ENCODE measurements around the gene CMC1. TPM values are rescaled to one million over a fixed set of nuclear protein-coding genes. Genes with fewer than 3 reads are reported as not detected.

Gene CMC1
- total and polyA plus RNA-seq, 3 donors from 2014 or later: 7.8 to 29.9 (median 11.7) TPM

GRCh38 chr3:28349469-28350000 lies 108.1 kb downstream of the CMC1 start:
- Histone ChIP-seq H3K9me3 (no peaks in the 10 kb centered on the region), H3K4me1 (peaks cover 6% of the 10 kb centered on the region), H3K27ac (peak overlapping the region; percentile 99), H3K27me3 (no peaks in the 10 kb centered on the region), H3K36me3 (ENCODE audit: low read depth, missing control alignments) (no peaks in the 10 kb centered on the region), H3K4me3 (peak overlapping the region; percentile 81 to 96)
- TF ChIP-seq POLR2A (IDR thresholded peaks at IDR 0.05): no peak
- no peak for TF ChIP-seq CTCF (IDR thresholded peaks at IDR 0.05)
- no peak for DNase-seq
- intact Hi-C loops (cut with DNase I; ENCODE audit: low total_unique reads): loop anchor here (5.0 kb wide), 1 partner anchor 637 kb away; no protein-coding TSS in a partner anchor
- WGBS, 2 donors: 19 to 22% methylated on average over 13 of the region's 13 CpGs

Other genes starting within 250 kb of the CMC1 start
- gene ZCWPW2, start 107.1 kb downstream of the CMC1 start, total RNA-seq: 1 to 10 TPM; 2.5 to 5.2 TPM
- gene ZCWPW2, start 107.1 kb downstream of the CMC1 start, polyA plus RNA-seq (ENCODE audit: insufficient read depth, low read depth, low replicate concordance): 9.5 TPM
- gene AZI2, start 107.2 kb downstream of the CMC1 start, total RNA-seq: 10 to 100 TPM; 46.6 to 53.8 TPM
- 56.9 TPM for gene AZI2, start 107.2 kb downstream of the CMC1 start, polyA plus RNA-seq (ENCODE audit: insufficient read depth, low read depth, low replicate concordance)

Data from testis (tissue), 3 donors.